H1 (cell line): ENCODE results near the gene ZNF516. TPM values are rescaled to one million over a fixed set of nuclear protein-coding genes. Genes with fewer than 3 reads are reported as not detected.

Experiments used
- CTCF ChIA-PET: fragments of 300-600 bp; sonication (Branson Sonifier 250); formaldehyde crosslinking; loops from one replicate; lab custom pipeline; 2021; ENCODE audit not compliant: partially characterized antibody; lab: Charles Lee
- POLR2A ChIA-PET: fragments of 300-600 bp; sonication (Branson Sonifier 250); formaldehyde crosslinking; loops from one replicate; lab custom pipeline; 2021; ENCODE audit warnings: inconsistent platforms; ENCODE audit not compliant: partially characterized antibody; lab: Charles Lee
- DNase-seq, 2 experiments: peaks; one replicate each; pipeline versions ENCODE4 v3.0.0 to v3.0.0-alpha.2; 2010 to 2022; ENCODE audit warnings: low spot score in 2 of 2, low read depth in 1 of 2, mixed read lengths in 1 of 2
- FAIRE-seq: peaks from 2 replicates; lab custom pipeline; 2011; peaks lifted over from hg19 to GRCh38; lab: Jason Lieb, UNC
- H2AFZ ChIP-seq: 2 replicates; pipeline ENCODE4 v1.8.1; 2012; ENCODE audit warnings: low read length, inconsistent platforms
- H2AK5ac ChIP-seq: 2 replicates; pipeline ENCODE4 v1.6.1; 2013; ENCODE audit warnings: low read depth, low read length
- H2BK120ac ChIP-seq: replicated peaks from 2 replicates; pipeline ENCODE3; 2013; ENCODE audit warnings: low read depth, low read length, inconsistent platforms
- H2BK12ac ChIP-seq: 2 replicates; pipeline ENCODE4 v1.6.1; 2013; ENCODE audit warnings: low read depth, low read length
- H2BK15ac ChIP-seq: 2 replicates; pipeline ENCODE4 v1.6.1; 2013; ENCODE audit warnings: low read length
- H2BK20ac ChIP-seq: 2 replicates; pipeline ENCODE4 v1.6.1; 2013; ENCODE audit warnings: low read length
- H2BK5ac ChIP-seq: 2 replicates; pipeline ENCODE4 v1.6.1; 2013; ENCODE audit warnings: low read depth, low read length
- H3K14ac ChIP-seq: 2 replicates; pipeline ENCODE4 v1.6.1; 2013; ENCODE audit warnings: inconsistent platforms; ENCODE audit not compliant: insufficient read length
- H3K18ac ChIP-seq: 2 replicates; pipeline ENCODE4 v1.6.1; 2013; ENCODE audit warnings: low read length; ENCODE audit errors: extremely low read depth
- H3K23ac ChIP-seq: 2 replicates; pipeline ENCODE4 v1.6.1; 2013; ENCODE audit warnings: inconsistent platforms; ENCODE audit not compliant: insufficient read length
- H3K23me2 ChIP-seq: 2 replicates; pipeline ENCODE4 v1.6.1; 2013; ENCODE audit warnings: low read depth, low read length
- H3K27ac ChIP-seq: 2 replicates; pipeline ENCODE4 v1.6.1; 2011; ENCODE audit warnings: low read depth, low read length, inconsistent platforms
- H3K27me3 ChIP-seq, 4 experiments: replicated peaks in 1 of 4; 1 replicate in 1 of 4; 2 replicates in 3 of 4; pipeline versions ENCODE4 v1.6.1 to v1.8.1; 2011 to 2013; ENCODE audit warnings: low read length in 3 of 4, mild to moderate bottlenecking in 3 of 4, inconsistent platforms in 2 of 4, mixed read lengths in 2 of 4, moderate library complexity in 1 of 4; ENCODE audit not compliant: control insufficient read depth in 3 of 4, insufficient read depth in 3 of 4; ENCODE audit errors: extremely low read depth in 1 of 4
- H3K36me3 ChIP-seq, 4 experiments: 2 replicates each; pipeline versions ENCODE4 v1.6.1 to v1.8.1; 2011 to 2013; ENCODE audit warnings: mild to moderate bottlenecking in 4 of 4, low read length in 3 of 4, moderate library complexity in 2 of 4, control low read depth in 1 of 4, inconsistent platforms in 1 of 4; ENCODE audit not compliant: insufficient read depth in 4 of 4, control insufficient read depth in 2 of 4
- H3K4ac ChIP-seq: replicated peaks from 2 replicates; pipeline ENCODE3; 2013; ENCODE audit warnings: low read length, low read depth, mixed read lengths, inconsistent platforms; ENCODE audit not compliant: insufficient read length
- H3K4me1 ChIP-seq, 4 experiments: replicated peaks in 1 of 4; 1 replicate in 1 of 4; 2 replicates in 3 of 4; pipeline versions ENCODE4 v1.6.1 to v1.8.1; 2011 to 2013; ENCODE audit warnings: low read length in 3 of 4, inconsistent platforms in 2 of 4, mixed read lengths in 1 of 4; ENCODE audit not compliant: insufficient read depth in 4 of 4, control insufficient read depth in 3 of 4
- H3K4me2 ChIP-seq, 2 experiments: 2 replicates each; pipeline versions ENCODE4 v1.6.1 to v1.8.1; 2011 to 2013; ENCODE audit warnings: low read depth in 2 of 2, low read length in 2 of 2, control low read depth in 1 of 2, inconsistent platforms in 1 of 2, mild to moderate bottlenecking in 1 of 2; ENCODE audit not compliant: insufficient read depth in 1 of 2
- H3K4me3 ChIP-seq, 4 experiments: fragments of 200-600, 300-600 bp in 1 of 4; sonication (generic), shearing (Covaris generic), sonication (Bioruptor Twin) in 1 of 4; 2 replicates each; pipeline versions ENCODE4 v1.5.1 to v1.8.1; 2011 to 2016; ENCODE audit warnings: low read length in 4 of 4, low read depth in 3 of 4, control low read depth in 2 of 4, inconsistent platforms in 2 of 4, mild to moderate bottlenecking in 2 of 4, mixed read lengths in 1 of 4, moderate library complexity in 1 of 4; ENCODE audit not compliant: insufficient read depth in 2 of 4; ENCODE audit errors: extremely low read depth in 1 of 4
- H3K56ac ChIP-seq: replicated peaks from 2 replicates; pipeline ENCODE3; 2013; ENCODE audit warnings: low read depth, mild to moderate bottlenecking, mixed read lengths, low read length, inconsistent platforms; ENCODE audit not compliant: insufficient read length
- H3K79me1 ChIP-seq: 2 replicates; pipeline ENCODE4 v1.6.1; 2013; ENCODE audit warnings: low read depth, low read length, control low read depth
- H3K79me2 ChIP-seq, 2 experiments: 2 replicates each; pipeline versions ENCODE4 v1.6.1 to v1.8.1; 2012 to 2013; ENCODE audit warnings: low read length in 2 of 2, mild to moderate bottlenecking in 2 of 2, inconsistent platforms in 1 of 2; ENCODE audit not compliant: insufficient read depth in 2 of 2, control insufficient read depth in 1 of 2
- H3K9ac ChIP-seq, 4 experiments: replicated peaks in 1 of 4; 1 replicate in 1 of 4; 2 replicates in 3 of 4; pipeline versions ENCODE4 v1.6.1 to v1.8.1; 2011 to 2013; ENCODE audit warnings: low read depth in 3 of 4, low read length in 3 of 4, control low read depth in 2 of 4, mild to moderate bottlenecking in 2 of 4, moderate library complexity in 2 of 4, inconsistent platforms in 1 of 4; ENCODE audit errors: extremely low read depth in 1 of 4
- H3K9me3 ChIP-seq, 2 experiments: 2 replicates each; pipeline versions ENCODE4 v1.6.1 to v1.8.1; 2012 to 2013; ENCODE audit warnings: mild to moderate bottlenecking in 2 of 2, moderate library complexity in 2 of 2, control low read depth in 1 of 2, inconsistent platforms in 1 of 2, low read depth in 1 of 2, low read length in 1 of 2, mixed read lengths in 1 of 2; ENCODE audit not compliant: insufficient read depth in 2 of 2
- H4K20me1 ChIP-seq, 2 experiments: replicated peaks in 1 of 2; 2 replicates each; pipeline versions ENCODE3 to v1.8.1; 2011 to 2013; ENCODE audit warnings: inconsistent platforms in 2 of 2, low read length in 2 of 2, mild to moderate bottlenecking in 1 of 2; ENCODE audit not compliant: insufficient read depth in 2 of 2, control insufficient read depth in 1 of 2
- H4K5ac ChIP-seq: 2 replicates; pipeline ENCODE4 v1.6.1; 2013; ENCODE audit warnings: low read length, low read depth, mixed read lengths, inconsistent platforms; ENCODE audit not compliant: insufficient read length
- H4K8ac ChIP-seq: 2 replicates; pipeline ENCODE4 v1.8.0; 2013; ENCODE audit warnings: mild to moderate bottlenecking, moderate library complexity, low read length, inconsistent platforms; ENCODE audit not compliant: insufficient read depth; ENCODE audit errors: extremely low read depth
- H4K91ac ChIP-seq: replicated peaks from 2 replicates; pipeline ENCODE3; 2013; ENCODE audit warnings: low read length, mixed read lengths, inconsistent platforms; ENCODE audit not compliant: insufficient read length
- ASH2L ChIP-seq: fragments of 200-600, 300-600 bp; sonication (generic); IDR thresholded peaks from one replicate; pipeline ENCODE4 v1.7.1; 2017; ENCODE audit warnings: low read length
- KDM5A ChIP-seq: fragments of 200-600 bp; IDR thresholded peaks from 2 replicates; pipeline ENCODE4 v1.7.1; 2012; ENCODE audit warnings: mild to moderate bottlenecking, low read length, inconsistent platforms, mixed read lengths
- TEAD4 ChIP-seq: IDR thresholded peaks from 2 replicates; pipeline ENCODE4 v1.6.1; 2012; ENCODE audit warnings: low read depth, low read length, inconsistent platforms, mixed read lengths
- WGBS, 2 experiments: shearing (Covaris generic) in 1 of 2; methylation state at CpG; one replicate each; pipeline versions ENCODE4 v1.1.6 to v1.1.7; 2013 to 2015; ENCODE audit warnings: low lambda C conversion rate in 2 of 2, mixed read lengths in 2 of 2, inconsistent platforms in 1 of 2, low coverage in 1 of 2, missing lambda C conversion rate in 1 of 2; ENCODE audit not compliant: insufficient replicate concordance in 2 of 2, insufficient coverage in 1 of 2, insufficient read length in 1 of 2; ENCODE audit errors: extremely low coverage in 1 of 2, missing lambda C conversion rate in 1 of 2; 5-methylcytosine and 5-hydroxymethylcytosine counted together
- polyA plus RNA-seq, 7 experiments: library from polyadenylated mRNA; depleted of rRNA in 3 of 7; stranded (reverse) in 5 of 7; unstranded in 2 of 7; fragments of >200 nt in 5 of 7; fragments of 200-250 nt in 2 of 7; gene quantifications; 1 replicate in 5 of 7; 2 replicates in 1 of 7; 4 replicates in 1 of 7; pipeline versions ENCODE4 v1.2.1 to v1.2.3, GENCODE V29; 2011 to 2013; ENCODE audit warnings: missing spikeins in 2 of 7, mixed read lengths in 2 of 7
- total RNA-seq: library from RNA; stranded (reverse); fragmentation: NEBNext Ultra II Directional; extraction: Animal tissue kit (Norgen Biotek cat#: 25700); gene quantifications from 2 replicates; pipeline ENCODE4 v1.2.1, GENCODE V29; 2021

Gene ZNF516
- total and polyA plus RNA-seq, 2 of the 8 experiments (the other 6 are each of a cell fraction or from before 2014, with no cell fraction given): 7.3 to 17.0 TPM

GRCh38 chr18:76524900-76525698 lies 30.1 kb upstream of the ZNF516 start:
- Histone ChIP-seq H4K20me1 (no peaks in the 10 kb centered on the region), H3K4me3 (peak overlapping the region in 1 of 4 experiments; percentile 18; a peak in 1 of 8 replicates), H4K91ac (peak overlapping the region; percentile 34), H3K27me3 (peaks cover 0 to 9% (median 0%) of the 10 kb centered on the region in 4 experiments; a peak in 2 of 7 replicates), H3K79me2 (no peaks in the 10 kb centered on the region), H2AFZ (peak overlapping the region; percentile 64), H3K79me1 (no peaks in the 10 kb centered on the region), H3K9me3 (no peaks in the 10 kb centered on the region), H3K27ac (no peak overlapping the region), H3K36me3 (no peaks in the 10 kb centered on the region), H2BK5ac (no peak overlapping the region), H3K4me1 (peaks cover 4 to 22% (median 11%) of the 10 kb centered on the region in 4 experiments), H2BK120ac (no peak overlapping the region), H4K5ac (no peak overlapping the region), H3K56ac (no peak overlapping the region), H4K8ac (no peak overlapping the region), H2BK15ac (no peak overlapping the region), H3K4me2 (peak overlapping the region; percentile 30 to 46; a peak in 3 of 4 replicates), H3K14ac (no peak overlapping the region), H2BK12ac (peak overlapping the region; percentile 35; the same call in 1 of the 2 replicates), H2AK5ac (no peak overlapping the region), H3K4ac (no peak overlapping the region), H3K9ac (no peak overlapping the region), H3K18ac (no peak overlapping the region), H2BK20ac (0 out of 2 replicates have a peak overlapping the region, but pooled peaks have one; percentile 32), H3K23me2 (no peaks in the 10 kb centered on the region), H3K23ac (no peak overlapping the region)
- ChIA-PET POLR2A (no interaction called here), CTCF (interaction anchor here (1.2 kb wide), 1 partner anchor 93 kb away, joined by 3 read pairs; no protein-coding TSS in a partner anchor)
- FAIRE-seq (no peak), DNase-seq (no peak)
- TF ChIP-seq KDM5A (no peak), ASH2L (peak; percentile 29), TEAD4 (no peak)
- WGBS, 2 experiments: 71% methylated on average over 20 of the region's 20 CpGs; no CpG with 5 or more reads in 1 of the 2 experiments
